HG03196 (cell line): ENCODE results near the gene SHFL.

ENCODE experiments used
- ATAC-seq: cut with Tn5 transposase; IDR thresholded peaks from one replicate; pipeline ENCODE4 v1.9.1; 2021; ENCODE audit not compliant: unreplicated experiment

Gene SHFL

GRCh38 chr19:10107817-10108367, 21.8 kb downstream of the SHFL start:
- ATAC-seq = no peak

- no peak for ATAC-seq
Measured at GRCh38 chr19:10109528-10109927, 23.4 kb downstream of the SHFL start.

- no peak for ATAC-seq
Measured at GRCh38 chr19:10110076-10110971, 24.2 kb downstream of the SHFL start.

GRCh38 chr19:10110972-10111317, 24.8 kb downstream of the SHFL start:
- no peak for ATAC-seq

GRCh38 chr19:10111405-10111811, 25.3 kb downstream of the SHFL start, which contains the start of gene P2RY11:
TSS of gene P2RY11 (plus strand) at chr19:10111693. CDS start at chr19:10111722, 29 bp downstream.
- ATAC-seq = no peak

GRCh38 chr19:10112037-10112761, 26.1 kb downstream of the SHFL start:
- ATAC-seq = no peak

- ATAC-seq = no peak
Measured at GRCh38 chr19:10112895-10113591, 26.9 kb downstream of the SHFL start.

GRCh38 chr19:10113592-10113963, 27.5 kb downstream of the SHFL start:
- no peak for ATAC-seq

GRCh38 chr19:10113964-10114650, 28.0 kb downstream of the SHFL start:
- ATAC-seq = no peak

- ATAC-seq = no peak
Measured at GRCh38 chr19:10114651-10115391, 28.7 kb downstream of the SHFL start.

- no peak for ATAC-seq
Measured at GRCh38 chr19:10115392-10116084, 29.4 kb downstream of the SHFL start.

- no peak for ATAC-seq
Measured at GRCh38 chr19:10116085-10116865, 30.2 kb downstream of the SHFL start.

- ATAC-seq = no peak
Measured at GRCh38 chr19:10116866-10117616, 30.9 kb downstream of the SHFL start.

GRCh38 chr19:10118960-10119359, 32.8 kb downstream of the SHFL start:
- no peak for ATAC-seq

GRCh38 chr19:10120538-10121189, 34.5 kb downstream of the SHFL start:
- no peak for ATAC-seq

GRCh38 chr19:10122045-10122444, 35.9 kb downstream of the SHFL start:
- ATAC-seq = no peak

- ATAC-seq = no peak
Measured at GRCh38 chr19:10124429-10124828, 38.3 kb downstream of the SHFL start.
